COLO668 (cell line): ENCODE results near the gene CMYA5.
A peak's percentile ranks its signal among the peaks of the same experiment; 100 is the strongest.

Experiments used
- DNase-seq: peaks from one replicate; lab custom pipeline; 2025; ENCODE audit not compliant: unreplicated experiment; lab: John Stamatoyannopoulos, UW

The CMYA5 gene

GRCh38 chr5:79793304-79793703 lies 103.7 kb downstream of the CMYA5 start:
- DNase-seq, result no peak

GRCh38 chr5:79793722-79794121 lies 104.1 kb downstream of the CMYA5 start:
- DNase-seq, result no peak

GRCh38 chr5:79794347-79794746 lies 104.7 kb downstream of the CMYA5 start:
- DNase-seq, result peak; percentile 29

- peak; percentile 63 for DNase-seq
Observed at GRCh38 chr5:79795764-79796398, 106.2 kb downstream of the CMYA5 start.

- DNase-seq, result no peak
Observed at GRCh38 chr5:79798893-79799590, 109.4 kb downstream of the CMYA5 start.

GRCh38 chr5:79800979-79801827 lies 111.6 kb downstream of the CMYA5 start:
- no peak for DNase-seq

- DNase-seq, result no peak
Observed at GRCh38 chr5:79802406-79802805, 112.8 kb downstream of the CMYA5 start.

- DNase-seq, result no peak
Observed at GRCh38 chr5:79803007-79803406, 113.4 kb downstream of the CMYA5 start.

- no peak for DNase-seq
Observed at GRCh38 chr5:79806741-79807140, 117.1 kb downstream of the CMYA5 start.

GRCh38 chr5:79809743-79810142 lies 120.1 kb downstream of the CMYA5 start:
- DNase-seq, result no peak

GRCh38 chr5:79811081-79811480 lies 121.4 kb downstream of the CMYA5 start:
- DNase-seq, result no peak

GRCh38 chr5:79811904-79812303 lies 122.3 kb downstream of the CMYA5 start:
- no peak for DNase-seq

GRCh38 chr5:79814699-79815098 lies 125.1 kb downstream of the CMYA5 start:
- no peak for DNase-seq

- no peak for DNase-seq
Observed at GRCh38 chr5:79816014-79816413, 126.4 kb downstream of the CMYA5 start.

- DNase-seq, result no peak
Observed at GRCh38 chr5:79820648-79821047, 131.0 kb downstream of the CMYA5 start.

GRCh38 chr5:79824444-79824843 lies 134.8 kb downstream of the CMYA5 start:
- DNase-seq, result no peak

GRCh38 chr5:79825802-79826201 lies 136.2 kb downstream of the CMYA5 start:
- no peak for DNase-seq

- DNase-seq, result no peak
Observed at GRCh38 chr5:79827159-79827629, 137.6 kb downstream of the CMYA5 start.

GRCh38 chr5:79829260-79829659 lies 139.6 kb downstream of the CMYA5 start:
- DNase-seq, result no peak

GRCh38 chr5:79831381-79832309 lies 142.0 kb downstream of the CMYA5 start:
- no peak for DNase-seq

GRCh38 chr5:79832911-79833310 lies 143.3 kb downstream of the CMYA5 start:
- no peak for DNase-seq
